ENCODE results near the gene NRF1.
"Not testable (repeated sequence)": the region's sequence is repeated elsewhere in the genome, so short reads cannot be mapped to it uniquely, and the experiment has no call there.

The NRF1 gene

GRCh38 chr7:129649128-129649690, 37.7 kb downstream of the NRF1 start:
- DNase-seq (ENCODE audit: low spot score): no peak

- no peak for DNase-seq (ENCODE audit: low spot score)
Measured at GRCh38 chr7:129650056-129650758, 38.7 kb downstream of the NRF1 start.

GRCh38 chr7:129652914-129653313, 41.4 kb downstream of the NRF1 start:
- no peak for DNase-seq (ENCODE audit: low spot score)

GRCh38 chr7:129655811-129656210, 44.3 kb downstream of the NRF1 start:
- DNase-seq (ENCODE audit: low spot score): no peak

- no peak for DNase-seq (ENCODE audit: low spot score)
Measured at GRCh38 chr7:129657363-129657762, 45.8 kb downstream of the NRF1 start.

- not testable (repeated sequence) for DNase-seq (ENCODE audit: low spot score)
Measured at GRCh38 chr7:129659907-129660306, 48.4 kb downstream of the NRF1 start.

- DNase-seq (ENCODE audit: low spot score): no peak
Measured at GRCh38 chr7:129661645-129662182, 50.2 kb downstream of the NRF1 start.

- DNase-seq (ENCODE audit: low spot score): not testable (repeated sequence)
Measured at GRCh38 chr7:129663240-129663639, 51.7 kb downstream of the NRF1 start.

- peak; percentile 97 for DNase-seq (ENCODE audit: low spot score)
Measured at GRCh38 chr7:129664029-129665012, 52.8 kb downstream of the NRF1 start.

GRCh38 chr7:129665013-129665401, 53.5 kb downstream of the NRF1 start:
- peak; percentile 70 for DNase-seq (ENCODE audit: low spot score)

- DNase-seq (ENCODE audit: low spot score): no peak
Measured at GRCh38 chr7:129667116-129667515, 55.6 kb downstream of the NRF1 start.

GRCh38 chr7:129667551-129667950, 56.0 kb downstream of the NRF1 start:
- no peak for DNase-seq (ENCODE audit: low spot score)

- DNase-seq (ENCODE audit: low spot score): no peak
Measured at GRCh38 chr7:129669901-129670300, 58.4 kb downstream of the NRF1 start.

- peak; percentile 50 for DNase-seq (ENCODE audit: low spot score)
Measured at GRCh38 chr7:129670656-129671055, 59.1 kb downstream of the NRF1 start.

GRCh38 chr7:129671266-129671665, 59.7 kb downstream of the NRF1 start:
- no peak for DNase-seq (ENCODE audit: low spot score)

- not testable (repeated sequence) for DNase-seq (ENCODE audit: low spot score)
Measured at GRCh38 chr7:129674475-129674874, 63.0 kb downstream of the NRF1 start.

GRCh38 chr7:129675521-129675920, 64.0 kb downstream of the NRF1 start:
- no peak for DNase-seq (ENCODE audit: low spot score)

GRCh38 chr7:129676017-129676897, 64.7 kb downstream of the NRF1 start:
- DNase-seq (ENCODE audit: low spot score): no peak

- no peak for DNase-seq (ENCODE audit: low spot score)
Measured at GRCh38 chr7:129677796-129678195, 66.3 kb downstream of the NRF1 start.

- no peak for DNase-seq (ENCODE audit: low spot score)
Measured at GRCh38 chr7:129678606-129679005, 67.1 kb downstream of the NRF1 start.

GRCh38 chr7:129680400-129680799, 68.9 kb downstream of the NRF1 start:
- no peak for DNase-seq (ENCODE audit: low spot score)
